ENCODE results near the gene ULK3.

The ULK3 gene

DNA sequence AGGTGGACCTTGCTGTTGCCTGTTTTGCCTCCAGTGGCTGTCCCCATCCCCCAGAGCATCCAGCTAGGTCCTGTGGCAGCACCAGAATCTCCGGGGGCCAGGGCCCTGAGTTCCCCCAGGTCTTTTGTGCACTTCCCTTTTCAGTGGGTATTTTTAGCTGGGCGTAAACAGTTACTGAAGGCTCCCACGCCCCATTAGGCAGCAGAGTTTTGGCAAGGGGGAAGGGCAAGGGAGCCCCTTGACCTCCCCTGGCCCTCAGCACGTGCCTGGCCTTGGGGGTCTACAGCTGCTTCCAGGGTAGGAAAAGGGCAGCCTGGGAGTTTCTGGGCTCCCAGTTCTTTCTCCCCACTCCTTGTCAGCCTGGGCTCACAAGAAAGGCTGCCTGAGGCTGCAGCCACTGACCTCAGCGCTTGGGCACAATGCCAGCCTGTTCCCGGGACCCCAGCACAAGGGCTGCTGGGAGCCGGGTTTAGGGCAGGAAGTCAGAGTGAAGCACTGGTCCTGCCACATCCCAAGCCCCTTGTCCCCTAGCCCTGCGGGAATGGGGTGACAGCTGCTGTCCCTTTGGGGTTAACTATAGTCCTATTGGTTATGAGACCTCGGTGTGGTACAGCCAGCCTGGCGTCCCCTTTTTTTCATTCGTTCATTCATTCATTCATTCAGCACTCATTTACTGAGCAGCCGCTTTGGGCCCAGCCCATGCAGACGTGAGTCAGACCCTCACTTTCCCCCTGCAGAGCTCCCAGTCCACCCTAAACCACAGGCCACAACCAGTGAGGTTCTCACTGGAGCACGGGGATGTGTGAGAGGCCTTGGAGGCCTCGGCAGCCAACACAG is 52.7 kb downstream of the ULK3 start:
- H3K4me2 ChIP-seq, result peak overlapping the region; percentile 99
- no peak overlapping the region for H2AFZ ChIP-seq (ENCODE audit: low read depth)
- TF ChIP-seq, protein P1, sequence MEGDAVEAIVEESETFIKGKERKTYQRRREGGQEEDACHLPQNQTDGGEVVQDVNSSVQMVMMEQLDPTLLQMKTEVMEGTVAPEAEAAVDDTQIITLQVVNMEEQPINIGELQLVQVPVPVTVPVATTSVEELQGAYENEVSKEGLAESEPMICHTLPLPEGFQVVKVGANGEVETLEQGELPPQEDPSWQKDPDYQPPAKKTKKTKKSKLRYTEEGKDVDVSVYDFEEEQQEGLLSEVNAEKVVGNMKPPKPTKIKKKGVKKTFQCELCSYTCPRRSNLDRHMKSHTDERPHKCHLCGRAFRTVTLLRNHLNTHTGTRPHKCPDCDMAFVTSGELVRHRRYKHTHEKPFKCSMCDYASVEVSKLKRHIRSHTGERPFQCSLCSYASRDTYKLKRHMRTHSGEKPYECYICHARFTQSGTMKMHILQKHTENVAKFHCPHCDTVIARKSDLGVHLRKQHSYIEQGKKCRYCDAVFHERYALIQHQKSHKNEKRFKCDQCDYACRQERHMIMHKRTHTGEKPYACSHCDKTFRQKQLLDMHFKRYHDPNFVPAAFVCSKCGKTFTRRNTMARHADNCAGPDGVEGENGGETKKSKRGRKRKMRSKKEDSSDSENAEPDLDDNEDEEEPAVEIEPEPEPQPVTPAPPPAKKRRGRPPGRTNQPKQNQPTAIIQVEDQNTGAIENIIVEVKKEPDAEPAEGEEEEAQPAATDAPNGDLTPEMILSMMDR (conservative IDR thresholded peaks at IDR 0.05; ENCODE audit: low read depth, low read length), result no peak
- H3K4me1 ChIP-seq (ENCODE audit: low read depth, poor library complexity, severe bottlenecking), result peaks cover 70% of the 10 kb centered on the region
- peaks cover 10% of the 10 kb centered on the region; the same call in 1 of the 2 replicates for H4K20me1 ChIP-seq (ENCODE audit: insufficient read depth)
- H3K79me2 ChIP-seq (ENCODE audit: insufficient read depth, low read depth), result peaks cover 85% of the 10 kb centered on the region
- H3K27me3 ChIP-seq (ENCODE audit: insufficient read depth, low read depth), result no peaks in the 10 kb centered on the region
- H3K27ac ChIP-seq, result peak overlapping the region; percentile 77
- H3K9ac ChIP-seq, result peak overlapping the region; percentile 31; the same call in 1 of the 2 replicates
- H3K36me3 ChIP-seq (ENCODE audit: insufficient read depth), result no peaks in the 10 kb centered on the region
- no peak overlapping the region for H3K4me3 ChIP-seq (IDR thresholded peaks at IDR 0.05; ENCODE audit: insufficient read depth, low read depth, low read length)

DNA sequence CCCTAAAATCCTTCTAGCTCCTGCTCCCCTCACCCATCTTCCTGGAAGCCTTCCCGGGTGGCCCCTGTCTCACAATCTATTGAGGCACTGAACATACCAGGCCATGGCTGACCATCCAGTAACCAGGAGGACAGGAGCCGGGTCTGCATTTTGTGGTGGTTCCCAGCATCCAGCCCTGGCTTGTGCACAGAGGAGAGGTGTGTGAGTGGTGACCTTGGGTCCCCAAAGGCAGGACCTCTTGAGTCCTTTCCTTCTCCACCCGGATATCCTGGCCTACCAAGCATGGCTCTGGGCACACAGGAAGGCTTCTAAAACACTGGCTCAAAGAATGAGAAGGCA is 53.2 kb downstream of the ULK3 start:
- peaks cover 85% of the 10 kb centered on the region for H3K79me2 ChIP-seq (ENCODE audit: insufficient read depth, low read depth)

DNA sequence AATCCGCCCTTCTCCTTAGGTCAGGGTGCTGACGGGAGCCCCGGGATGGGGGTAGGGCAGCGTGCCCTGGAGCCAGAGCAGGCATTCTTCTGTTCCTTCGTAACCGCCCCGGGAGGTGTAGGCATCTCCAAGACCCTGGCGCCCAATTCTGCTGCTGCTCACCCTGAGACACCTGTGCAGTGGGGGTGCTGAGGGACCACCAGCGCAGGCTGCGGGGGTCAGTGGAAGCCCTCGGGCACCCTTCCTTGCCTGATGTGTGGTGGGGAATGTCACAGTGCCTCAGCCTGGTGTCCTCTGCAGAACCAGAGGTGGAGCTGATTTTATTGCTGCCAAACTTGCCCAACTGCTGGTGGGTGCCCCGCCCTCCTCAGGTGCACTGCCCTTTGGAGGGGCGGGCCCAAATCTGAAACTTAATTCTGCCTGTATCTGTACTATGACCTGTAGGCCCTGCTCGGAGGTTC is 53.8 kb downstream of the ULK3 start:
- peak overlapping the region; percentile 31; the same call in 1 of the 2 replicates for H3K9ac ChIP-seq
- peaks cover 80% of the 10 kb centered on the region for H3K4me1 ChIP-seq (ENCODE audit: low read depth, poor library complexity, severe bottlenecking)
- H3K27ac ChIP-seq, result peak overlapping the region; percentile 77
- H2AFZ ChIP-seq (ENCODE audit: low read depth), result no peak overlapping the region
- H3K79me2 ChIP-seq (ENCODE audit: insufficient read depth, low read depth), result peaks cover 86% of the 10 kb centered on the region
- H4K20me1 ChIP-seq (ENCODE audit: insufficient read depth), result peaks cover 10% of the 10 kb centered on the region; the same call in 1 of the 2 replicates
- no peaks in the 10 kb centered on the region for H3K36me3 ChIP-seq (ENCODE audit: insufficient read depth)
- H3K4me3 ChIP-seq (IDR thresholded peaks at IDR 0.05; ENCODE audit: insufficient read depth, low read depth, low read length), result no peak overlapping the region
- H3K4me2 ChIP-seq, result peak overlapping the region; percentile 99
- H3K27me3 ChIP-seq (ENCODE audit: insufficient read depth, low read depth), result no peaks in the 10 kb centered on the region
- TF ChIP-seq, protein P1 (conservative IDR thresholded peaks at IDR 0.05; ENCODE audit: low read depth, low read length), result no peak

More for the DNA sequence above, 53.2 kb downstream of the ULK3 start:
- TF ChIP-seq, protein P1 (conservative IDR thresholded peaks at IDR 0.05; ENCODE audit: low read depth, low read length), result no peak
- Histone ChIP-seq H3K9ac (peak overlapping the region; percentile 31; the same call in 1 of the 2 replicates), H2AFZ (ENCODE audit: low read depth) (no peak overlapping the region), H3K4me3 (IDR thresholded peaks at IDR 0.05; ENCODE audit: insufficient read depth, low read depth, low read length) (no peak overlapping the region), H3K4me2 (peak overlapping the region; percentile 99), H3K36me3 (ENCODE audit: insufficient read depth) (no peaks in the 10 kb centered on the region), H3K27ac (peak overlapping the region; percentile 77), H4K20me1 (ENCODE audit: insufficient read depth) (peaks cover 10% of the 10 kb centered on the region; the same call in 1 of the 2 replicates), H3K27me3 (ENCODE audit: insufficient read depth, low read depth) (no peaks in the 10 kb centered on the region), H3K4me1 (ENCODE audit: low read depth, poor library complexity, severe bottlenecking) (peaks cover 75% of the 10 kb centered on the region)

DNA sequence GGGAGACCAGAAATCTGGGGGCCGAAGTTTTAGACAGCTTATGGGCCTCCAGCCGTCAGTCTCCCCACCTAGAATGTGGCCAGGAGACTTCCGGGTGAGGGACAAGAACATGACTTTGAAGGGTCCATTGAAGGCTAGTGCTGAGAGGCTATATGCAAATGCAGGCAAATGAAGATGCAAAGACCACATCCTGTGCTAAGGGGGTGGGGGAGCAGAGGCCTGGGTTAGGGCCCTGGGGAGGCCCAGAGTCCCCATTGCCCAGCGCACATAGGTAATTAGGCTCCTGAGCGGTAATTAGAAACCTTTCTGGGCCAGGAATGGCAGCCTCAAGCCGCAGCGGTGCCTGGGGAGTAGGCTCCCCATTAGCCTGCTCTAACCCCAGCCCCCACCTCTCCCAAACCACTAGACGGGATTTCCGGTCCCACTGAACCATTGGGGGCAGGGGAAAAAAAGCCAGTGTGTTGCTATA is 54.2 kb downstream of the ULK3 start:
- H3K36me3 ChIP-seq (ENCODE audit: insufficient read depth), result no peaks in the 10 kb centered on the region
- no peak overlapping the region for H3K4me3 ChIP-seq (IDR thresholded peaks at IDR 0.05; ENCODE audit: insufficient read depth, low read depth, low read length)
- H3K27ac ChIP-seq, result peak overlapping the region; percentile 77
- H3K79me2 ChIP-seq (ENCODE audit: insufficient read depth, low read depth), result peaks cover 91% of the 10 kb centered on the region
- peaks cover 10% of the 10 kb centered on the region; the same call in 1 of the 2 replicates for H4K20me1 ChIP-seq (ENCODE audit: insufficient read depth)
- H2AFZ ChIP-seq (ENCODE audit: low read depth), result no peak overlapping the region
- peak overlapping the region; percentile 32; the same call in 1 of the 2 replicates for H3K9ac ChIP-seq
- H3K27me3 ChIP-seq (ENCODE audit: insufficient read depth, low read depth), result no peaks in the 10 kb centered on the region
- TF ChIP-seq, protein P1 (conservative IDR thresholded peaks at IDR 0.05; ENCODE audit: low read depth, low read length), result no peak
- H3K4me1 ChIP-seq (ENCODE audit: low read depth, poor library complexity, severe bottlenecking), result peaks cover 85% of the 10 kb centered on the region
- peak overlapping the region; percentile 99 for H3K4me2 ChIP-seq

All from KMS-11 (cell line).